Right lobe of liver (tissue), 4 donors: Measurements from ENCODE around the gene CNTN2.

ENCODE experiments used
- POLR2A ChIP-seq: fragments of 450-650 bp; IDR thresholded peaks from one replicate; pipeline ENCODE4 v1.6.1; 2017; ENCODE audit warnings: antibody characterized with exemption, mild to moderate bottlenecking
- TF ChIP-seq, protein P1 (sequence below), 4 donors: fragments of 200-600 bp in 3 of 4; fragments of 450-650 bp in 1 of 4; IDR thresholded peaks; one replicate each; pipeline versions ENCODE4 v1.5.1 to v1.8.0; 2016 to 2022; ENCODE audit warnings: antibody characterized with exemption in 4 of 4, mild to moderate bottlenecking in 2 of 4
- donor health status: DM: no; HTN: no; CAD: no.
- donor health status: DM: no; HTN: no; CAD: no.
- donor health status: DM: no; HTN: yes; CAD: no.

DNA sequence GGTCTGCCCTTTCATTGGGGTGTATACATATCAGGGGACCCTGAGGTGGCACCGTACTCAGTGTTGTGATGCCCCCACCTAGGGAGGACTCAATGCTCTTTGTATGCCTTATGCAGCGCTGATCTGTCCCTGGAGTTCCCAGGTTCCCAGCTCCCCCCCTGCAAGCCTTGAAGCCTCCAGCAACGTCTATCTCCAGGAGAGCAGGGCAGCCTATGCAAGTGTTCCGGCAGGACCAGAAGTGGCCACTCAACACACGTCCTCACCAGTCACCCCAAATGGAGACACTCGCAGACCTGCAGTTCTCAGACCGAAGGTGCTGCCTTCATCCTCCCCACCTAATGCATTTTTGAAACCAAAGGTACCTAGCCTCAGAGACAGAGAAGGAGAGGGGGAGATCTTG lies 25.2 kb upstream of the CNTN2 start:
- TF ChIP-seq, protein P1, sequence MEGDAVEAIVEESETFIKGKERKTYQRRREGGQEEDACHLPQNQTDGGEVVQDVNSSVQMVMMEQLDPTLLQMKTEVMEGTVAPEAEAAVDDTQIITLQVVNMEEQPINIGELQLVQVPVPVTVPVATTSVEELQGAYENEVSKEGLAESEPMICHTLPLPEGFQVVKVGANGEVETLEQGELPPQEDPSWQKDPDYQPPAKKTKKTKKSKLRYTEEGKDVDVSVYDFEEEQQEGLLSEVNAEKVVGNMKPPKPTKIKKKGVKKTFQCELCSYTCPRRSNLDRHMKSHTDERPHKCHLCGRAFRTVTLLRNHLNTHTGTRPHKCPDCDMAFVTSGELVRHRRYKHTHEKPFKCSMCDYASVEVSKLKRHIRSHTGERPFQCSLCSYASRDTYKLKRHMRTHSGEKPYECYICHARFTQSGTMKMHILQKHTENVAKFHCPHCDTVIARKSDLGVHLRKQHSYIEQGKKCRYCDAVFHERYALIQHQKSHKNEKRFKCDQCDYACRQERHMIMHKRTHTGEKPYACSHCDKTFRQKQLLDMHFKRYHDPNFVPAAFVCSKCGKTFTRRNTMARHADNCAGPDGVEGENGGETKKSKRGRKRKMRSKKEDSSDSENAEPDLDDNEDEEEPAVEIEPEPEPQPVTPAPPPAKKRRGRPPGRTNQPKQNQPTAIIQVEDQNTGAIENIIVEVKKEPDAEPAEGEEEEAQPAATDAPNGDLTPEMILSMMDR (IDR thresholded peaks at IDR 0.05) = no peak
- TF ChIP-seq POLR2A = no peak
